Neural cell (in vitro differentiated cells): ENCODE data around the gene MDGA2. TPM values are rescaled to one million over a fixed set of nuclear protein-coding genes. Genes with fewer than 3 reads are reported as not detected.

Experiments
- H2AFZ ChIP-seq: fragments of 200-600, 300-800 bp; sonication (generic), shearing (Covaris generic); 2 replicates; pipeline ENCODE4 v1.6.0; 2014; ENCODE audit warnings: low read depth, mild to moderate bottlenecking, antibody characterized with exemption, low read length, moderate library complexity
- H3F3A ChIP-seq: fragments of 200-600 bp; shearing (Covaris generic); 2 replicates; pipeline ENCODE4 v1.6.1; 2016; ENCODE audit warnings: mild to moderate bottlenecking, moderate library complexity, mixed read lengths, antibody characterized with exemption, low read length; ENCODE audit not compliant: insufficient read depth, poor library complexity, severe bottlenecking
- H3K27ac ChIP-seq: fragments of 200-600, 300-800 bp; sonication (generic), shearing (Covaris generic); 2 replicates; pipeline ENCODE4 v1.5.1; 2014; ENCODE audit warnings: mild to moderate bottlenecking, low read length, moderate library complexity
- H3K27me3 ChIP-seq: fragments of 300-800, 200-600 bp; sonication (generic), shearing (Covaris generic); 2 replicates; pipeline ENCODE4 v1.6.0; 2014; ENCODE audit warnings: mild to moderate bottlenecking, low read depth, low read length, moderate library complexity; ENCODE audit not compliant: insufficient read depth
- H3K36me3 ChIP-seq: fragments of 300-800, 200-600 bp; sonication (generic), shearing (Covaris generic); 2 replicates; pipeline ENCODE4 v1.5.1; 2014; ENCODE audit warnings: mild to moderate bottlenecking, antibody characterized with exemption, low read length, moderate library complexity; ENCODE audit not compliant: insufficient read depth
- H3K4me2 ChIP-seq: fragments of 300-800, 200-600 bp; sonication (generic), shearing (Covaris generic); 2 replicates; pipeline ENCODE4 v1.6.0; 2014; ENCODE audit warnings: mild to moderate bottlenecking, low read length
- H3K4me3 ChIP-seq: fragments of 300-800, 200-600 bp; sonication (generic), shearing (Covaris generic); 2 replicates; pipeline ENCODE4 v1.5.1; 2014; ENCODE audit warnings: mild to moderate bottlenecking, low read length, moderate library complexity
- H3K79me2 ChIP-seq: fragments of 200-600 bp; shearing (Covaris generic); replicated peaks from 2 replicates; pipeline ENCODE4 v1.6.0; 2014; ENCODE audit warnings: mild to moderate bottlenecking, low read length, moderate library complexity; ENCODE audit not compliant: insufficient read depth
- H3K9ac ChIP-seq: fragments of 300-800, 200-600 bp; sonication (generic), shearing (Covaris generic); 2 replicates; pipeline ENCODE4 v1.6.1; 2016; ENCODE audit warnings: mild to moderate bottlenecking, low read length, mixed read lengths
- H3K9me2 ChIP-seq: fragments of 200-600 bp; shearing (Covaris generic); 2 replicates; pipeline ENCODE4 v1.6.1; 2016; ENCODE audit warnings: mild to moderate bottlenecking, low read length, mixed read lengths; ENCODE audit not compliant: insufficient read depth
- H3K9me3 ChIP-seq: fragments of 200-600, 300-800 bp; sonication (generic), shearing (Covaris generic); 2 replicates; pipeline ENCODE4 v1.6.1; 2016; ENCODE audit warnings: mild to moderate bottlenecking, mixed run types, low read length, moderate library complexity, mixed read lengths
- H4K20me1 ChIP-seq: fragments of 200-600 bp; shearing (Covaris generic); 2 replicates; pipeline ENCODE4 v1.6.1; 2016; ENCODE audit warnings: mild to moderate bottlenecking, mixed run types; ENCODE audit not compliant: insufficient read depth
- EP300 ChIP-seq: fragments of 450-650 bp; conservative IDR thresholded peaks from 2 replicates; pipeline ENCODE4 v1.6.1; 2014; ENCODE audit warnings: antibody characterized with exemption, mild to moderate bottlenecking, moderate library complexity; ENCODE audit not compliant: poor library complexity, severe bottlenecking
- EZH2 ChIP-seq: fragments of 200-600, 300-800 bp; shearing (Covaris generic), sonication (generic); IDR thresholded peaks from 2 replicates; pipeline ENCODE4 v1.6.1; 2014; ENCODE audit warnings: antibody characterized with exemption, low read length, borderline replicate concordance, mild to moderate bottlenecking; ENCODE audit not compliant: insufficient read depth, poor library complexity, severe bottlenecking
- MXI1 ChIP-seq: fragments of 450-650 bp; conservative IDR thresholded peaks from 2 replicates; pipeline ENCODE4 v1.6.1; 2014; ENCODE audit warnings: antibody characterized with exemption, mild to moderate bottlenecking; ENCODE audit not compliant: poor library complexity, severe bottlenecking
- POLR2AphosphoS5 ChIP-seq: IDR thresholded peaks from 2 replicates; pipeline ENCODE4 v1.6.1; 2012
- RAD21 ChIP-seq: fragments of 450-650 bp; conservative IDR thresholded peaks from 2 replicates; pipeline ENCODE4 v1.6.1; 2014; ENCODE audit warnings: antibody characterized with exemption, mild to moderate bottlenecking, moderate library complexity
- SMC3 ChIP-seq: fragments of 450-650 bp; conservative IDR thresholded peaks from 2 replicates; pipeline ENCODE4 v1.6.1; 2014; ENCODE audit warnings: antibody characterized with exemption, mild to moderate bottlenecking, moderate library complexity; ENCODE audit not compliant: poor library complexity
- TAF1 ChIP-seq: IDR thresholded peaks from 2 replicates; pipeline ENCODE4 v1.6.1; 2012; ENCODE audit warnings: low read depth
- polyA plus RNA-seq: library from polyadenylated mRNA; depleted of rRNA; stranded (reverse); fragments of >200 nt; gene quantifications from 2 replicates; pipeline ENCODE4 v1.2.3, GENCODE V29; 2014
- TF ChIP-seq, protein P1 (sequence below): fragments of 450-650 bp; IDR thresholded peaks from 2 replicates; pipeline ENCODE4 v1.5.1; 2014; ENCODE audit warnings: antibody characterized with exemption, mild to moderate bottlenecking, moderate library complexity; ENCODE audit not compliant: poor library complexity, severe bottlenecking
- TF ChIP-seq, protein P2 (sequence below): IDR thresholded peaks from 2 replicates; pipeline ENCODE4 v1.6.1; 2012; ENCODE audit warnings: borderline replicate concordance

The MDGA2 gene
- polyA plus RNA-seq, 1 donor from 2014 or later: 3.8 TPM

DNA sequence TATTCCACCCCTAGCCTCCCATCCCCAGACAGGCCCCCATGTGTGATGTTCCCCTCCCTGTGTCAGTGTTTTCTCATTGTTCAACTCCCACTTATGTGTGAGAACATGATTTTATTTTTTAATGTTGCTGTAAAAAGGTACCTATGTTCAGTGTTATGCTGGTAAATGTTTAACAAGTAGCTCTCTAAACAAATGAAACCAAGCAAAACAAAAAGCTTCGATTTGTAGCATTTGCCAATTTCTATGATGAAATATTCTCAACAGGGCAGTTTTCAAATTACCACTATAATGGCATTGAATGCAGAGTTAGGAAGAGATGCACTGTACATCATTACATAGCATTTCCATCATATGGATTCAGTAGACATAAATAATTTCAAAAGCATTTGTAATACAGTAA, 410.6 kb downstream of the MDGA2 start:
- Histone ChIP-seq H3K4me3 (no peak overlapping the region), H3K9me2 (no peaks in the 10 kb centered on the region), H3K9ac (no peak overlapping the region), H3K27ac (no peak overlapping the region), H3K79me2 (no peaks in the 10 kb centered on the region), H2AFZ (no peak overlapping the region), H3F3A (peaks cover 3% of the 10 kb centered on the region), H3K36me3 (no peaks in the 10 kb centered on the region), H3K9me3 (no peaks in the 10 kb centered on the region), H3K4me2 (no peak overlapping the region), H4K20me1 (no peaks in the 10 kb centered on the region), H3K27me3 (no peaks in the 10 kb centered on the region)
- TF ChIP-seq, protein P1, sequence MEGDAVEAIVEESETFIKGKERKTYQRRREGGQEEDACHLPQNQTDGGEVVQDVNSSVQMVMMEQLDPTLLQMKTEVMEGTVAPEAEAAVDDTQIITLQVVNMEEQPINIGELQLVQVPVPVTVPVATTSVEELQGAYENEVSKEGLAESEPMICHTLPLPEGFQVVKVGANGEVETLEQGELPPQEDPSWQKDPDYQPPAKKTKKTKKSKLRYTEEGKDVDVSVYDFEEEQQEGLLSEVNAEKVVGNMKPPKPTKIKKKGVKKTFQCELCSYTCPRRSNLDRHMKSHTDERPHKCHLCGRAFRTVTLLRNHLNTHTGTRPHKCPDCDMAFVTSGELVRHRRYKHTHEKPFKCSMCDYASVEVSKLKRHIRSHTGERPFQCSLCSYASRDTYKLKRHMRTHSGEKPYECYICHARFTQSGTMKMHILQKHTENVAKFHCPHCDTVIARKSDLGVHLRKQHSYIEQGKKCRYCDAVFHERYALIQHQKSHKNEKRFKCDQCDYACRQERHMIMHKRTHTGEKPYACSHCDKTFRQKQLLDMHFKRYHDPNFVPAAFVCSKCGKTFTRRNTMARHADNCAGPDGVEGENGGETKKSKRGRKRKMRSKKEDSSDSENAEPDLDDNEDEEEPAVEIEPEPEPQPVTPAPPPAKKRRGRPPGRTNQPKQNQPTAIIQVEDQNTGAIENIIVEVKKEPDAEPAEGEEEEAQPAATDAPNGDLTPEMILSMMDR: no peak
- TF ChIP-seq, protein P2, sequence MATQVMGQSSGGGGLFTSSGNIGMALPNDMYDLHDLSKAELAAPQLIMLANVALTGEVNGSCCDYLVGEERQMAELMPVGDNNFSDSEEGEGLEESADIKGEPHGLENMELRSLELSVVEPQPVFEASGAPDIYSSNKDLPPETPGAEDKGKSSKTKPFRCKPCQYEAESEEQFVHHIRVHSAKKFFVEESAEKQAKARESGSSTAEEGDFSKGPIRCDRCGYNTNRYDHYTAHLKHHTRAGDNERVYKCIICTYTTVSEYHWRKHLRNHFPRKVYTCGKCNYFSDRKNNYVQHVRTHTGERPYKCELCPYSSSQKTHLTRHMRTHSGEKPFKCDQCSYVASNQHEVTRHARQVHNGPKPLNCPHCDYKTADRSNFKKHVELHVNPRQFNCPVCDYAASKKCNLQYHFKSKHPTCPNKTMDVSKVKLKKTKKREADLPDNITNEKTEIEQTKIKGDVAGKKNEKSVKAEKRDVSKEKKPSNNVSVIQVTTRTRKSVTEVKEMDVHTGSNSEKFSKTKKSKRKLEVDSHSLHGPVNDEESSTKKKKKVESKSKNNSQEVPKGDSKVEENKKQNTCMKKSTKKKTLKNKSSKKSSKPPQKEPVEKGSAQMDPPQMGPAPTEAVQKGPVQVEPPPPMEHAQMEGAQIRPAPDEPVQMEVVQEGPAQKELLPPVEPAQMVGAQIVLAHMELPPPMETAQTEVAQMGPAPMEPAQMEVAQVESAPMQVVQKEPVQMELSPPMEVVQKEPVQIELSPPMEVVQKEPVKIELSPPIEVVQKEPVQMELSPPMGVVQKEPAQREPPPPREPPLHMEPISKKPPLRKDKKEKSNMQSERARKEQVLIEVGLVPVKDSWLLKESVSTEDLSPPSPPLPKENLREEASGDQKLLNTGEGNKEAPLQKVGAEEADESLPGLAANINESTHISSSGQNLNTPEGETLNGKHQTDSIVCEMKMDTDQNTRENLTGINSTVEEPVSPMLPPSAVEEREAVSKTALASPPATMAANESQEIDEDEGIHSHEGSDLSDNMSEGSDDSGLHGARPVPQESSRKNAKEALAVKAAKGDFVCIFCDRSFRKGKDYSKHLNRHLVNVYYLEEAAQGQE: no peak
- TF ChIP-seq POLR2AphosphoS5 (no peak), TAF1 (no peak), EZH2 (no peak), RAD21 (no peak), EP300 (no peak), SMC3 (no peak), MXI1 (no peak)

GRCh38 chr14:47262801-47263200, 412.6 kb downstream of the MDGA2 start:
- Histone ChIP-seq H3K27me3 (no peaks in the 10 kb centered on the region), H3K79me2 (no peaks in the 10 kb centered on the region), H3F3A (peaks cover 3% of the 10 kb centered on the region), H4K20me1 (no peaks in the 10 kb centered on the region), H2AFZ (no peak overlapping the region), H3K36me3 (no peaks in the 10 kb centered on the region), H3K9me2 (no peaks in the 10 kb centered on the region), H3K9ac (no peak overlapping the region), H3K9me3 (no peaks in the 10 kb centered on the region), H3K4me3 (no peak overlapping the region), H3K27ac (no peak overlapping the region), H3K4me2 (no peak overlapping the region)
- TF ChIP-seq POLR2AphosphoS5: no peak
- TF ChIP-seq TAF1: no peak
- TF ChIP-seq EP300: no peak

DNA sequence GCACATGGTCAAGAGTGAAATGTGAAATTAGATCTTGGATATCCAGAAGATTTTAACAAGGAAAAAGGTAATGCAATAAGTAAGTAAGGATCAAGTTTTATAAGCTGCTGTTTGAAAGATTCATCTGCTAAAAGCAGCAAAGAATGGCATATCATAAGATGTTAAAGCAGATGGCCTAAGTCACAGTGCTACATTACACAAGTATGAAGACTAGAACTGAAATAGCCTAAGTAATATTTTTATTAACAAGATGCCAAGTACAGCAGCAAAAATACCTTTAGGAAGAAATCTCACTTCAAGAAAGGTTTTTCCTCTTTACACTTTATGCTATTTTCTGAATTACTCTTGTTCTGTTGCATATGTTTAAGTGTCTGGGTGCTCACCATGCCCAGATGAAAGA, 414.1 kb downstream of the MDGA2 start:
- Histone ChIP-seq H2AFZ (no peak overlapping the region), H3K27me3 (no peaks in the 10 kb centered on the region), H4K20me1 (no peaks in the 10 kb centered on the region), H3K79me2 (no peaks in the 10 kb centered on the region), H3K9me2 (no peaks in the 10 kb centered on the region), H3K4me2 (peak overlapping the region; percentile 14), H3K36me3 (no peaks in the 10 kb centered on the region), H3K4me3 (no peak overlapping the region), H3K27ac (no peak overlapping the region), H3K9ac (no peak overlapping the region), H3F3A (peaks cover 3% of the 10 kb centered on the region), H3K9me3 (no peaks in the 10 kb centered on the region)
- TF ChIP-seq, protein P2: no peak
- TF ChIP-seq, protein P1: no peak
- TF ChIP-seq POLR2AphosphoS5 (no peak), MXI1 (no peak), EZH2 (no peak), SMC3 (no peak), TAF1 (no peak), RAD21 (no peak)
